ENCODE results near the gene PPP6R3.

PPP6R3 gene

DNA sequence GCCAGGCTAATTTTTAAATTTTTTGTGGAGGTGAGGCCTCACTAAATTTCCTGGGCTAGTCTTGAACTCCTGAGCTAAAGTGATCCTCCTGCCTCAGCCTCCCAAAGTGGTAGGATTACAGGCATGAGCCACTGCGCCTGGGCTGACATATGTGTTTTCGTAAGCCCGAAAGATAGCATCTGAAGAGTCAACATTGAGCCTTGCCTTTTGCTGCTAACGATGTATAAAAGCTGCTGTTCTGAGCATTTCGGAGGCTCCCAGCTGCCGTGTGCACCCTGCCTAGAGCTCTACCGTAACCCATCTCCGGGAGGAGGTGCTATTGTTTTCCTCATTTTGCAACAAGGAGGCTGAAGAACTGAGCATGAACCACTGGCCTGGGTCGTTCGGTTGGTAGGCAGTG, 18.1 kb upstream of the PPP6R3 start:
- Histone ChIP-seq H3K79me1 (ENCODE audit: low read length) (peaks cover 5% of the 10 kb centered on the region), H3K27me3 (ENCODE audit: insufficient read depth, low read length) (no peaks in the 10 kb centered on the region), H3K4ac (ENCODE audit: low read depth, low read length) (no peak overlapping the region), H3K9ac (ENCODE audit: low read length) (no peak overlapping the region), H2BK5ac (ENCODE audit: low read depth, low read length, poor library complexity) (no peak overlapping the region), H3K9me3 (ENCODE audit: insufficient read depth, low read depth, low read length) (peaks cover 1% of the 10 kb centered on the region), H4K12ac (ENCODE audit: low read depth, low read length) (no peak overlapping the region), H3K27ac (ENCODE audit: low read depth, low read length) (no peak overlapping the region), H4K91ac (ENCODE audit: low read depth, low read length) (no peak overlapping the region), H3K4me3 (ENCODE audit: low read depth, low read length) (no peak overlapping the region), H3K23ac (ENCODE audit: low read length) (no peak overlapping the region), H2BK120ac (ENCODE audit: insufficient read depth, low read length, poor library complexity) (no peak overlapping the region), H2AK5ac (ENCODE audit: low read length) (no peak overlapping the region), H3K4me1 (ENCODE audit: control insufficient read depth in 1 of 2, insufficient read depth in 2 of 2, low read length in 2 of 2) (peaks cover 3 to 4% of the 10 kb centered on the region in 2 experiments), H3K14ac (ENCODE audit: low read length) (no peak overlapping the region), H3K79me2 (ENCODE audit: control insufficient read depth, insufficient read depth, low read length, poor library complexity) (no peaks in the 10 kb centered on the region), H4K8ac (ENCODE audit: low read depth, low read length) (no peak overlapping the region), H3K18ac (ENCODE audit: low read length) (no peak overlapping the region), H2AFZ (ENCODE audit: insufficient read depth, low read length, poor library complexity) (no peak overlapping the region), H2BK12ac (ENCODE audit: low read length) (no peak overlapping the region), H3K4me2 (ENCODE audit: low read length) (no peak overlapping the region), H3K36me3 (ENCODE audit: control insufficient read depth in 1 of 2, insufficient read depth in 2 of 2, low read length in 2 of 2) (peaks cover 8 to 9% of the 10 kb centered on the region in 2 experiments)
- DNase-seq, result no peak
- WGBS (ENCODE audit: extremely low coverage, insufficient coverage, insufficient read length), result no CpG with 5 or more reads among the region's 10 CpGs

DNA sequence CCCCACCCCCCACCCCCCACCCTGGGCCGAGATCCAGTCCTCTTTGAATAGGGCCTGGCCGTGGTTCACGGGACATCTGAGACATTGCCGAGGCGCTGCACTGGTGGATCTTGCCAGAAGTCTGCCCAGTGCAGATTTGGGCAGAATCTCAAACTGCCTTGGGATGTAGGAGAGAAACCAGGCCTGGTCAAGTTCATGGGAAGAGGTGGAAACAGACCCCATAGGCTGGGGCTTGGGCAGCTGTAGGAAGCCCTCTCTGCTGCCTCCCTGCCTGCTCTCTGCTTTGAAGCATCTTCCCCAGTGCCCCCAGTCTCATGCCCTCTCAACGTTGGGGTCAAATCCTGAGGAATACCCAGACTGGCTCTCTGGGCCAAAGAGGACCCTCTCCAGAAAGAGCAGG, 16.0 kb upstream of the PPP6R3 start:
- no peaks in the 10 kb centered on the region for H3K27me3 ChIP-seq (ENCODE audit: insufficient read depth, low read length)
- H3K4me1 ChIP-seq (ENCODE audit: control insufficient read depth in 1 of 2, insufficient read depth in 2 of 2, low read length in 2 of 2), result no peaks in the 10 kb centered on the region
- H3K18ac ChIP-seq (ENCODE audit: low read length), result no peak overlapping the region
- peaks cover 6 to 13% of the 10 kb centered on the region in 2 experiments for H3K36me3 ChIP-seq (ENCODE audit: control insufficient read depth in 1 of 2, insufficient read depth in 2 of 2, low read length in 2 of 2)
- no CpG with 5 or more reads among the region's 6 CpGs for WGBS (ENCODE audit: extremely low coverage, insufficient coverage, insufficient read length)
- H3K9me3 ChIP-seq (ENCODE audit: insufficient read depth, low read depth, low read length), result no peaks in the 10 kb centered on the region
- H2AFZ ChIP-seq (ENCODE audit: insufficient read depth, low read length, poor library complexity), result no peak overlapping the region
- H3K27ac ChIP-seq (ENCODE audit: low read depth, low read length), result no peak overlapping the region
- no peak for DNase-seq
- H3K79me2 ChIP-seq (ENCODE audit: control insufficient read depth, insufficient read depth, low read length, poor library complexity), result no peaks in the 10 kb centered on the region
- H3K4me3 ChIP-seq (ENCODE audit: low read depth, low read length), result no peak overlapping the region
- no peak overlapping the region for H3K4me2 ChIP-seq (ENCODE audit: low read length)
- no peak overlapping the region for H4K8ac ChIP-seq (ENCODE audit: low read depth, low read length)
- H2AK5ac ChIP-seq (ENCODE audit: low read length), result no peak overlapping the region
- H4K91ac ChIP-seq (ENCODE audit: low read depth, low read length), result no peak overlapping the region
- H2BK12ac ChIP-seq (ENCODE audit: low read length), result no peak overlapping the region
- H4K12ac ChIP-seq (ENCODE audit: low read depth, low read length), result no peak overlapping the region
- no peak overlapping the region for H2BK5ac ChIP-seq (ENCODE audit: low read depth, low read length, poor library complexity)
- H3K9ac ChIP-seq (ENCODE audit: low read length), result no peak overlapping the region
- H3K4ac ChIP-seq (ENCODE audit: low read depth, low read length), result no peak overlapping the region
- H3K23ac ChIP-seq (ENCODE audit: low read length), result no peak overlapping the region
- no peaks in the 10 kb centered on the region for H3K79me1 ChIP-seq (ENCODE audit: low read length)
- H2BK120ac ChIP-seq (ENCODE audit: insufficient read depth, low read length, poor library complexity), result no peak overlapping the region
- no peak overlapping the region for H3K14ac ChIP-seq (ENCODE audit: low read length)

DNA sequence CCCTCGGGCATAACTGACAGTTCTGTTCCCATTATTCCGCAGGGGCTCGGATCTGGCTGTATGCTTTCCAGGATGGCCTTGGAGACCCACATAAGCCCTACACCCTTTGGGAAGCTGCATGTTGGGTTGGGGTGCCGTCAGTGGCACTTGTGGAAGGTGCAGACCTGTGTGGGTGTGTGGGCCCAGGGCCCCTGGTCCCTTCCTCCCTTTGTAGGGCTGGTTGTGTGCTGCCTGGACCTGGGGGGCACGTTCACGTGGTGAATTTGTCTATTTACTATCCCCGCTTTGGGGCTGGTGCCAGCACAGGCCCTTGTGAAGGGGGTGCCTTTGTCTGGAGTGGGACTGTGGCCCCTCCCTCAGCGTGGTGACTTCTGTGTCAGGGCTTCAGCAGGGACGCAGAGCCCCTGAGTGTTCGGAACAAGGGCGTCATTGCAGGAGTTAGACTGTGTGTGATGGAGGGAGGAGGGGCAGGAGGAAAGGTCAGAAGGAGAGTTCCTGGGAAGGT, 15.0 kb upstream of the PPP6R3 start:
- no peak for DNase-seq
- H3K18ac ChIP-seq (ENCODE audit: low read length), result no peak overlapping the region
- H3K27me3 ChIP-seq (ENCODE audit: insufficient read depth, low read length), result no peaks in the 10 kb centered on the region
- H3K36me3 ChIP-seq (ENCODE audit: control insufficient read depth in 1 of 2, insufficient read depth in 2 of 2, low read length in 2 of 2), result peaks cover 8 to 13% of the 10 kb centered on the region in 2 experiments
- peaks cover 2% of the 10 kb centered on the region for H3K9me3 ChIP-seq (ENCODE audit: insufficient read depth, low read depth, low read length)
- no peak overlapping the region for H3K4me3 ChIP-seq (ENCODE audit: low read depth, low read length)
- no peak overlapping the region for H2BK120ac ChIP-seq (ENCODE audit: insufficient read depth, low read length, poor library complexity)
- H4K8ac ChIP-seq (ENCODE audit: low read depth, low read length), result no peak overlapping the region
- H3K79me2 ChIP-seq (ENCODE audit: control insufficient read depth, insufficient read depth, low read length, poor library complexity), result no peaks in the 10 kb centered on the region
- no peak overlapping the region for H3K27ac ChIP-seq (ENCODE audit: low read depth, low read length)
- no peak overlapping the region for H2BK12ac ChIP-seq (ENCODE audit: low read length)
- no peak overlapping the region for H3K23ac ChIP-seq (ENCODE audit: low read length)
- no peak overlapping the region for H3K14ac ChIP-seq (ENCODE audit: low read length)
- H4K91ac ChIP-seq (ENCODE audit: low read depth, low read length), result no peak overlapping the region
- no peak overlapping the region for H3K4me2 ChIP-seq (ENCODE audit: low read length)
- H3K4me1 ChIP-seq (ENCODE audit: control insufficient read depth in 1 of 2, insufficient read depth in 2 of 2, low read length in 2 of 2), result no peaks in the 10 kb centered on the region
- H3K4ac ChIP-seq (ENCODE audit: low read depth, low read length), result no peak overlapping the region
- H3K79me1 ChIP-seq (ENCODE audit: low read length), result no peaks in the 10 kb centered on the region
- no peak overlapping the region for H3K9ac ChIP-seq (ENCODE audit: low read length)
- no peak overlapping the region for H4K12ac ChIP-seq (ENCODE audit: low read depth, low read length)
- no CpG with 5 or more reads among the region's 11 CpGs for WGBS (ENCODE audit: extremely low coverage, insufficient coverage, insufficient read length)
- no peak overlapping the region for H2AFZ ChIP-seq (ENCODE audit: insufficient read depth, low read length, poor library complexity)
- no peak overlapping the region for H2AK5ac ChIP-seq (ENCODE audit: low read length)
- H2BK5ac ChIP-seq (ENCODE audit: low read depth, low read length, poor library complexity), result no peak overlapping the region

DNA sequence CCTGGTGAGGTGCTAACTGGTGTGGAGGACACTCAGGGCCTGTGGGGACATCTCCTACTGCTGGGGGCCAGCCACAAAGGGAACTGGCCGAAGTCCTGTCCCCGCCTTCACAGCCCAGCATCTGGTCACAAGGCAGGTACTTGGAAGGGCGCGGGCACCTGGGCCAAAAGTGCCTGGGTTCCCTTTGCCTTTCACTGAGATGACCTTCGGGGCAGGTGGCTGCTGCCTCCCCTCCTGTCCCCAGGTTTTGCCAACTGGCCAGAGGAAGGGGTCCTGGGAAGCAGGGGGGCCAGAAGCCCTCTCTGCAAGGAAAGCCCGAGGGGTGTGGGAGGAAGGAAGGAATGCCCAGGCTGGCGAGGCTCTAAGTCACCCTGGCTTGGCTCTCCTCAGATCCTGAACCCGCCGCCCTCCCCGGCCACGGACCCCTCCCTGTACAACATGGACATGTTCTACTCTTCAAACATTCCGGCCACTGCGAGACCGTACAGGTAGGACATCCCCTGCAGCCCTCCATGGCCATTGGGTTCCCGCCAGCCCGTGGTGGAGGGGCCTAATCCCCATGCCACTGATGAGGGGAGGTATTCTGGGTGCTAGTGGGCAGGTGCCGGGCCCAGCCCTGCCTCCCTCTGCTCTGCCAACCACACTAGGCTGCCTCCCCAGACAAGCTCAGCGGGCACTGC, 14.4 kb upstream of the PPP6R3 start:
- no peaks in the 10 kb centered on the region for H3K27me3 ChIP-seq (ENCODE audit: insufficient read depth, low read length)
- peaks cover 2% of the 10 kb centered on the region for H3K9me3 ChIP-seq (ENCODE audit: insufficient read depth, low read depth, low read length)
- no peaks in the 10 kb centered on the region for H3K79me2 ChIP-seq (ENCODE audit: control insufficient read depth, insufficient read depth, low read length, poor library complexity)
- no peak overlapping the region for H3K4ac ChIP-seq (ENCODE audit: low read depth, low read length)
- H2AFZ ChIP-seq (ENCODE audit: insufficient read depth, low read length, poor library complexity), result no peak overlapping the region
- no peak overlapping the region for H2BK5ac ChIP-seq (ENCODE audit: low read depth, low read length, poor library complexity)
- no peak overlapping the region for H3K23ac ChIP-seq (ENCODE audit: low read length)
- peaks cover 8 to 13% of the 10 kb centered on the region in 2 experiments for H3K36me3 ChIP-seq (ENCODE audit: control insufficient read depth in 1 of 2, insufficient read depth in 2 of 2, low read length in 2 of 2)
- no CpG with 5 or more reads among the region's 18 CpGs for WGBS (ENCODE audit: extremely low coverage, insufficient coverage, insufficient read length)
- no peak overlapping the region for H3K4me3 ChIP-seq (ENCODE audit: low read depth, low read length)
- H3K18ac ChIP-seq (ENCODE audit: low read length), result no peak overlapping the region
- H3K4me2 ChIP-seq (ENCODE audit: low read length), result no peak overlapping the region
- H4K8ac ChIP-seq (ENCODE audit: low read depth, low read length), result no peak overlapping the region
- no peak overlapping the region for H3K27ac ChIP-seq (ENCODE audit: low read depth, low read length)
- no peak overlapping the region for H3K14ac ChIP-seq (ENCODE audit: low read length)
- DNase-seq, result no peak
- no peak overlapping the region for H2BK12ac ChIP-seq (ENCODE audit: low read length)
- no peak overlapping the region for H3K9ac ChIP-seq (ENCODE audit: low read length)
- H3K4me1 ChIP-seq (ENCODE audit: control insufficient read depth in 1 of 2, insufficient read depth in 2 of 2, low read length in 2 of 2), result no peaks in the 10 kb centered on the region
- no peaks in the 10 kb centered on the region for H3K79me1 ChIP-seq (ENCODE audit: low read length)
- H2BK120ac ChIP-seq (ENCODE audit: insufficient read depth, low read length, poor library complexity), result no peak overlapping the region
- no peak overlapping the region for H2AK5ac ChIP-seq (ENCODE audit: low read length)
- H4K91ac ChIP-seq (ENCODE audit: low read depth, low read length), result no peak overlapping the region
- no peak overlapping the region for H4K12ac ChIP-seq (ENCODE audit: low read depth, low read length)

All from trophoblast cell (in vitro differentiated cells and primary cell).